Breast epithelium (tissue), 3 donors: Measurements from ENCODE around the gene GNB4.

Source experiments
- POLR2A ChIP-seq: fragments of 450-650 bp; IDR thresholded peaks from one replicate; pipeline ENCODE4 v1.6.1; 2016; ENCODE audit warnings: antibody characterized with exemption, mild to moderate bottlenecking, moderate library complexity
- POLR2AphosphoS5 ChIP-seq, 3 donors: sonication (generic); formaldehyde crosslinking; IDR thresholded peaks; one replicate each; pipeline ENCODE4 v1.6.1; 2017; ENCODE audit warnings: antibody characterized with exemption in 3 of 3
- TF ChIP-seq, protein P1 (sequence below), 3 donors: fragments of 450-650 bp; IDR thresholded peaks; one replicate each; pipeline ENCODE4 v1.5.1; 2016 to 2017; ENCODE audit warnings: antibody characterized with exemption in 3 of 3, mild to moderate bottlenecking in 3 of 3, moderate library complexity in 3 of 3

DNA sequence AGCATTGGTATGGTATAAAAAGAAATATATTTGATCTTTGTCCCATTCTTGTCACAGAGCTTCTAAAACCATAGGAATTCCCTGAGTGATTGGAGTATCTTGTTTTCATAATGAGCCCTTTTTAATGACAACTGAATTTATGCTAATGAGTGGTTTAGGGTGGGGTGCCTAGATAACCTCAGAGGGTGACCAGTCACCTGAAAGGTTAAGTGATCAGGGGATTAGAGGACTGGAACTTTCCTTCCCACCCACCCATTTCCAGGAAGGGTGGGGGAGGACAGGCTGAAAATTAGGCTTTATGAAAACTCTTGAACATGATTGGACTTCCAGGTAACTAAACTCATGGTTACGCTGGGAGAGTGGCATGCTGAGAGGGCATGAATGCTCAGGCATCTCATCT lies 95.3 kb downstream of the GNB4 start:
- TF ChIP-seq, protein P1, sequence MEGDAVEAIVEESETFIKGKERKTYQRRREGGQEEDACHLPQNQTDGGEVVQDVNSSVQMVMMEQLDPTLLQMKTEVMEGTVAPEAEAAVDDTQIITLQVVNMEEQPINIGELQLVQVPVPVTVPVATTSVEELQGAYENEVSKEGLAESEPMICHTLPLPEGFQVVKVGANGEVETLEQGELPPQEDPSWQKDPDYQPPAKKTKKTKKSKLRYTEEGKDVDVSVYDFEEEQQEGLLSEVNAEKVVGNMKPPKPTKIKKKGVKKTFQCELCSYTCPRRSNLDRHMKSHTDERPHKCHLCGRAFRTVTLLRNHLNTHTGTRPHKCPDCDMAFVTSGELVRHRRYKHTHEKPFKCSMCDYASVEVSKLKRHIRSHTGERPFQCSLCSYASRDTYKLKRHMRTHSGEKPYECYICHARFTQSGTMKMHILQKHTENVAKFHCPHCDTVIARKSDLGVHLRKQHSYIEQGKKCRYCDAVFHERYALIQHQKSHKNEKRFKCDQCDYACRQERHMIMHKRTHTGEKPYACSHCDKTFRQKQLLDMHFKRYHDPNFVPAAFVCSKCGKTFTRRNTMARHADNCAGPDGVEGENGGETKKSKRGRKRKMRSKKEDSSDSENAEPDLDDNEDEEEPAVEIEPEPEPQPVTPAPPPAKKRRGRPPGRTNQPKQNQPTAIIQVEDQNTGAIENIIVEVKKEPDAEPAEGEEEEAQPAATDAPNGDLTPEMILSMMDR (IDR thresholded peaks at IDR 0.05), result no peak
- no peak for TF ChIP-seq POLR2A
- TF ChIP-seq POLR2AphosphoS5 (IDR thresholded peaks at IDR 0.05), result no peak
